HG02610 (cell line): Measurements from ENCODE around the gene SPINDOC.
A peak's percentile ranks its signal among the peaks of the same experiment; 100 is the strongest.

Experiments
- ATAC-seq: cut with Tn5 transposase; IDR thresholded peaks from one replicate; pipeline ENCODE4 v1.9.1; 2021; ENCODE audit warnings: mild to moderate bottlenecking, moderate library complexity; ENCODE audit not compliant: unreplicated experiment

The SPINDOC gene

DNA sequence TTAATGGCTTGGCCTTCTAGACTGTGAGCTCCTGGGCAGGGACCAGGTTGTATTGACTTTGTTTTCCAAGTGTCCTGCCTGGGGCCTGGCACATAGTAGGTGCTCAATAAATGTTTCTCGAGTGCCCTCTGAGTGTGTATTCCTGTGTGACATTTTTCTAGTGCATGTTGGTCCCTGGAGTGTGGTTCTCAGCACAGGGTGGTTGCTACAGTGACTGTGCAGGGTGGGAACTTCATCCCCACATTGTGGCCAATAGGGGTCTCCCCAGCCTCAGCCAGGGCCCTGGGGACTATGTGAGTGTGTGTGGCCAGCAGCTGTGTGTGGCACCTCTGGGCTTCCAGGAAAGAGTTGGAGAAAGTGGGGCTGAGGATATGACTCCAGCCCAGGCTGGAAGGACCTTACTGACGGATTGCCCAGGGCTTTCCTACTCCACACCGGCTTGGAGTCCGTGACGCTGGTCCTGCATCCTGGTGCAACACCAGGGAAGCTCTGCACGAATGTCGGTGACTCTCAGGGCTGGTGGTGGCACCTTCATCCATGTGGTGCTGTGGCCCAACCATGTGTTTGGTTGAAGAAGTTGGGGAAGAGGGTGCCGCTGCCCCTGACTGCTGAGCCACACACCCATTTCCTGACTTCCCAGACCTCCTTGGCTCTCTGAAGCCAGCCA, 16.7 kb downstream of the SPINDOC start:
- no peak for ATAC-seq

- ATAC-seq, result no peak
Observed at GRCh38 chr11:63831326-63831725, 18.1 kb downstream of the SPINDOC start.

DNA sequence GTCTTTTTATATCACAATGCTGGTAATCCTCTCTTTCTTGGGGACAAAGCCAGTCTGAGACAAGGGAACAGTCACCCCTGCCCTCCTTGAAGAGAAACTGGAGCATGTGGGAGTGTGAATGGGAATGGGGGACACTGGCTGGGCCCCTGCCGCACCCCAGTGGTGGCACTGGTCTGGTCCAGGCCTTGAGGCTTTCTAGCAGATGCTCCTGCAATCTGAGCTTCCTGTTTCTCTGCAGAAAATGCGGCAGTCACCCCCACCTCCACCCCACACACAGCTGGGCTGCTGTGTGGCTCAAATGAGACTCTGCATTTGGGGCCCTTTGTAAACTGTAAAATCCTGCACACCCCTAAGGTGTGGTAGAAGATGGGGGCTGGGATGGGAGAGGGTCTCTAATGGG, 19.1 kb downstream of the SPINDOC start:
- no peak for ATAC-seq

DNA sequence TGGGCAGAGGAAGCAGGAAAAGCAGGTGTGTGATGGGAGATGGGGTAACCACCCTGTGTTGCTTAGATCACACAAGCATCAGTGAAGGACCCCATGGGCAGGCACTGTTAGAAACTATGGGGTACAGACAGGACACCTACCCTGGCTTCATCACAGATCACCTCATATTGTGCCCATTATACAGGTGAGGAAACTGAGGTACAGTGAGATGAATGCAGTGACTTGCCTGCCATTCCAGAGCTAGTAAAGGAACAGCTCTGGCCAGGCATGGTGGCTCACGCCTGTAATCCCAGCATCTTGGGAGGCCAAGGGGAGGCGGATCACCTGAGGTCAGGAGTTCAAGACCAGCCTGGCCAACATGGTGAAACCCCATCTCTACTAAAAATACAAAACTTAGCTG, 19.8 kb downstream of the SPINDOC start:
- ATAC-seq, result no peak

DNA sequence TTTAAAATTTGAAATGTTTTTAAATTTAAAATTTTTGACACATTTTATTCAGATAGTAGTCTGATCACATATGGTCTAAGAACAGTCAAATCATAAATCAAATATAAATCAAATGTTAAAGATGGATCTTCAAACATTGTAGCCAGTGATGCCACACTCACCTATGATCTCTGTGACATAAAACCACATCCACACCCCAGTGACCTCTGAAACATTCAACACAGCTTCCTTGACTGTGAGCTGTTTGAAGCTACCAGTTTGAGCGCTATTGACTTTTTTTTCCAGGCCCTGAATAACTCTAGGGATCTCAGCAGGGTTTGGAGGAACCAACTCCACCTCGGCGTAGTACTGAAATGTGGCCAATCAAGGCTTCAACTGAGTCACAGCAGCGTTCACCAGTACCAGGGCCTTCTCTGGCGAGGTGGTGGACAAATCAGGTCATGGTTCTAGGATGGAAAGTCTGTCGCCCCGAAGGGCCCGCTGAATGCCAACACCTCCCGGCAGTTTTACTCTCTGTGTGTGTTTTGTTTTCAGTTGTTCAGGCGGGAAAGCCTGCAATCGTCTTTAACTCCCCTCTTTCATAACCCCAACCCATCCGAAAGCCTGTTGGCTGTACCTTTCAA, 21.4 kb downstream of the SPINDOC start:
- no peak for ATAC-seq

GRCh38 chr11:63835158-63835545, 21.9 kb downstream of the SPINDOC start:
- ATAC-seq, result no peak

- no peak for ATAC-seq
Observed at GRCh38 chr11:63837027-63837688, 23.9 kb downstream of the SPINDOC start.

DNA sequence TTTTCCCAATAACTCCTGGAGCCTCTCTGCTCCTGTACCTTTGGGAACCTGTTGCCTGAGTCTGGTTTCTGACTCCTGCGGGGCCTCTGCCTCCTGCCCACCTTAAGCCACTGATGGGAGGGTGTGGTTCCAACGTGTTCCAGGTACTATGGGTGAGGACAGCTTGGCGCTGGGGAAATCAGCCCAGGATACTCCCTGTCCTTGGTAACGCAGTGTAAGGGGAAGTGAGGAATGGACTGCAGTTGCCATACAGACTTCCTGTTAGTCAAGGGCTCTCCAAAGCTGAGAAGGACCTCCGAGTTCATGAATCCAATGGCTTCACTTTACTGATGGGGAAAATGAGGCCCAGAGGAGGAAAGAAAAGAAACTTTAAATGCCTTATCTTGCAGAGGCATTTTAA, 24.5 kb downstream of the SPINDOC start:
- ATAC-seq, result no peak

DNA sequence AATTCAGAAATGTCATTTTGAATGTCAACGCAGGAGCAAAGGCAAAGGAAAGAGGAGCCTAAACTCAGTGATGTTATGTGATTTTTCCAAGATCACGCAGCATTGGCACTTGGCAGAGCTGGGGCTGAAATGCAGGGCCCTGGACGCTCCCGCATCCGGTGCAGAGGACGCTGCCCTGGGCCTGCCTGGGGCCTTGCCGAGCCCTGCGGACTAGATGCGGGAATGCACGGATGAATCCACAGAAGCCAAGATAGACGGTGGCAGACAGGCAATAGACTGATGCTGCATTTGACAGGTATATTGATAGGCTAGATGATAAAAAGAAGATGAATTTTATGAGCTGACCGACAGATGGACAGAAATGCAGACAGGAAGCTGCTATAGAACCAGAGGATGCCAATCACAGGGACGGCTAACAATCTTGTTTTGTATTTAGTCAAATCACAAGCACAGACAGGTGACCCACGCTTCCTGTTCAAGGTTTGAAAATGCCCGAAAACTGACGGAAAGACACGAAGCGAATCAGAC, 25.0 kb downstream of the SPINDOC start:
- no peak for ATAC-seq

- peak; percentile 75 for ATAC-seq
Observed at GRCh38 chr11:63838678-63839507, 25.6 kb downstream of the SPINDOC start, which contains the start of gene MARK2. MARK2 (plus strand) TSS chr11:63839110; CDS start chr11:63839507, 397 bp downstream.

GRCh38 chr11:63839508-63840355, 26.5 kb downstream of the SPINDOC start:
- ATAC-seq, result no peak

- no peak for ATAC-seq
Observed at GRCh38 chr11:63840356-63841060, 27.3 kb downstream of the SPINDOC start.

GRCh38 chr11:63841554-63841953, 28.3 kb downstream of the SPINDOC start:
- ATAC-seq, result no peak

- ATAC-seq, result no peak
Observed at GRCh38 chr11:63843041-63843440, 29.8 kb downstream of the SPINDOC start.

DNA sequence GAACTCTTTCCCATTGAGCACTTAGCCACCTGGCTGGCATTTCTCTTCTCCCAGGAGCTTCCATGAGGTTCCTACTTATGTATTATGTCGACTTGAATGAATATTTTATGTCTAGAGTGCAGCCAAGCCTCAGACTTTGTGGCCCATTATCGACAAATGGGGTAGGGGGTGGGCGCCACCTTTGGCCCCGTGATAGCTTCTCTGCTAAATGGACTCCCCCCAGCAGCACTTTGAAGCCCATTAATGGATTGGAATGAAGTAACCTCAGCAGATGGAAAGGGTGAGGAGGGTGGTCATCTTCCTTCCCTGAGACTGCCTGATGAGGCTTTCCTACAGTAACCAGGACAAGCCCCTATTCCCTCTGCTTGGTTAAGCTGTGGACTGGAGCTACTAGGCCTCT, 31.6 kb downstream of the SPINDOC start:
- no peak for ATAC-seq

DNA sequence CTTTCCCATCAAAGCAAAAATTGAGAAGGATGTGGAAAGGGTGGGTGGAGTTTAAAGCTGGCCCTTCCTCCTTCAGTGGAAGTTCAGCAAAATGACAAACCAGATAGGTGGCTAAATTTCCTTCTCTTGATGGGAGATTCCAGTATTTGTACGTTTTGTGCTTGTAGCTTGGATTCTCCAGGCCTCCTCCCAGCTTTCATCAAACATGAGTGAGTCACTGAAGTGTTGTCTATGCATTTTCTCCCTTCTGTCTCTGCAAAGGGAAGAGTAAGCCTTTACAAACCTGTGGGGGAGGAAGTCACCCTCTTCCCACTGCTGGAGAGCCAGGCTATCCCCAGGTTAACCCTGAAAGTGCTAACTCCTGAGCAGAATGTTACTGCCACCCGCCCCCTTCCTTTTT, 32.0 kb downstream of the SPINDOC start:
- ATAC-seq, result no peak

- no peak for ATAC-seq
Observed at GRCh38 chr11:63845911-63846310, 32.7 kb downstream of the SPINDOC start.

DNA sequence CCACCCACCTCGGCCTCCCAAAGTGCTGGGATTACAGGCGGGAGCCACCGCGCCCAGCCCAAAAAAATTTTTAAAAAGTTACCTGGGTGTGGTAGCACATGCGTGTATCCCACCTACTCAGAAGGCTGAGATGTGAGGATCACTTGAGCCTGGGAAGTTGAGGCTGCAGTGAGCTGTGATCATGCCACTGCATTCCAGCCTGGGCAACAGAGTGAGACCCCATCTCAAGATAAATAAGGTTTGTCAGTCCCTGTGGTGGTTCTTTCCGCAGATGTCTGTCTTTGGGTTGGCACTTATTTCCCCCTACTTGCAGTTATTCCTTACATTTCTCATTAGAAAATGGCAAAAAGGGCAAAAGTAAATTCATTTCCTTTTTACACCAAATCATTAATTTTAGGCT, 33.6 kb downstream of the SPINDOC start:
- no peak for ATAC-seq

GRCh38 chr11:63847363-63847762, 34.1 kb downstream of the SPINDOC start:
- no peak for ATAC-seq

DNA sequence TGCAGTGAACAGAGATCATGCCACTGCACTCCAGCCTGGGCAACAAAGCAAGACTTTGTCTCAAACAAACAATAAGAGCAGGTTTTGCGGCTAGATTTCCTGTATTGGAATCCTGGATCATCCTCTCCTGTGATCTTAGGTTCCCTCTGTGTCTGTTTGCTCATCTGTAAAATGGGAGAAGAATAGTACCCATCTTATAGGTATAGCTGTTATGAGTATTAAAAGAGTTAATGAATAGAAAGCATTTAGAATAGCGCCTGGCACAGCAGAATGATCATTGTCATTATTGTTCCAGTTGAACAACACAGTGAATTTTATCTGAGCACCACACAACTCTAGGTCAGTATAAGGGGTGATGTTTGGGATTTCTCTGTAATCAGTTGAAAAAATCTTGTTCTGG, 36.4 kb downstream of the SPINDOC start:
- ATAC-seq, result no peak
